Measurements from ENCODE around the gene LRP2BP. TPM values are rescaled to one million over a fixed set of nuclear protein-coding genes. Genes with fewer than 3 reads are reported as not detected.

LRP2BP gene
- total and polyA plus RNA-seq, 2 of the 4 experiments (the other 2 are of a cell fraction), result 0.10 to 0.18 TPM

GRCh38 chr4:185394568-185395237, 1.0 kb downstream of the LRP2BP start (continued):
- TF ChIP-seq MAZ (IDR thresholded peaks at IDR 0.05; ENCODE audit: borderline replicate concordance, low read depth, low read length), result no peak

- ChIA-PET POLR2A (ENCODE audit: unreplicated experiment) (no interaction called here), CTCF (no interaction called here)
- Histone ChIP-seq H3K23ac (ENCODE audit: low read depth, low read length) (no peak overlapping the region), H4K20me1 (ENCODE audit: insufficient read depth, low read length) (no peaks in the 10 kb centered on the region), H3K36me3 (ENCODE audit: control insufficient read depth, insufficient read depth, low read length) (no peaks in the 10 kb centered on the region), H3K79me1 (ENCODE audit: low read depth in 1 of 2, low read length in 2 of 2) (peaks cover 3 to 5% of the 10 kb centered on the region in 2 experiments; a peak in 3 of 4 replicates), H3K4me2 (ENCODE audit: low read depth, low read length) (no peak overlapping the region), H3K18ac (ENCODE audit: low read depth, low read length) (no peak overlapping the region), H4K5ac (ENCODE audit: low read depth, low read length) (no peak overlapping the region), H3K27me3 (ENCODE audit: control insufficient read depth, insufficient read depth, low read length) (no peaks in the 10 kb centered on the region), H3K27ac (ENCODE audit: insufficient read depth, low read length) (no peak overlapping the region), H4K8ac (ENCODE audit: low read depth in 2 of 2, low read length in 2 of 2) (no peak overlapping the region), H2AFZ (replicated peaks; ENCODE audit: low read length, poor library complexity) (no peak overlapping the region), H3K4ac (ENCODE audit: low read depth, low read length) (no peak overlapping the region), H3K9me3 (ENCODE audit: control insufficient read depth, insufficient read depth, low read length) (no peaks in the 10 kb centered on the region), H3K4me1 (ENCODE audit: control insufficient read depth, insufficient read depth, low read length) (peaks cover 3% of the 10 kb centered on the region; the same call in 1 of the 2 replicates), H2AK5ac (ENCODE audit: low read depth, low read length) (no peak overlapping the region), H2BK120ac (ENCODE audit: low read depth, low read length) (no peak overlapping the region), H3K4me3 (ENCODE audit: insufficient read depth, low read depth, low read length) (no peak overlapping the region), H2BK5ac (ENCODE audit: low read depth, low read length, poor library complexity, severe bottlenecking) (no peak overlapping the region), H3K9ac (ENCODE audit: low read depth, low read length) (no peak overlapping the region), H4K91ac (ENCODE audit: insufficient read depth, low read depth, low read length) (no peak overlapping the region), H2AK9ac (replicated peaks; ENCODE audit: low read depth, low read length, poor library complexity) (no peak overlapping the region), H2BK15ac (ENCODE audit: low read depth, low read length) (no peak overlapping the region), H2BK20ac (ENCODE audit: low read depth, low read length) (no peak overlapping the region), H3K56ac (ENCODE audit: extremely low read depth, insufficient read depth, low read length) (no peak overlapping the region), H3K14ac (replicated peaks; ENCODE audit: low read depth, low read length) (no peak overlapping the region), H3K9me1 (ENCODE audit: insufficient read depth, low read length) (no peaks in the 10 kb centered on the region)
- dilution Hi-C loops (cut with HindIII; ENCODE audit: low sequenced_read_pairs, unreplicated experiment), result no loop called here
- intact Hi-C loops (cut with micrococcal nuclease), result no loop called here
- ATAC-seq (ENCODE audit: low read depth), result no peak
- no peak for DNase-seq
- WGBS, 2 experiments (ENCODE audit: extremely low coverage in 2 of 2, insufficient read length in 1 of 2), result no CpG with 5 or more reads among the region's 1 CpG
- in situ Hi-C loops (cut with MboI; ENCODE audit: low sequenced_read_pairs), result loop anchor here (5.0 kb wide), 1 partner anchor 190 kb away; the partner anchor contains the start of gene CFAP97
- TF ChIP-seq RFX5 (IDR thresholded peaks at IDR 0.05; ENCODE audit: low read depth, low read length) (no peak), SMC3 (IDR thresholded peaks at IDR 0.05; ENCODE audit: low read depth, low read length) (no peak), FOS (IDR thresholded peaks at IDR 0.05; ENCODE audit: low read depth, low read length) (no peak), NFE2L2 (IDR thresholded peaks at IDR 0.05; ENCODE audit: low read depth, low read length) (no peak), MXI1 (IDR thresholded peaks at IDR 0.05; ENCODE audit: borderline replicate concordance, low read depth, low read length) (no peak), MAZ (IDR thresholded peaks at IDR 0.05; ENCODE audit: borderline replicate concordance, low read depth, low read length) (no peak), RCOR1 (IDR thresholded peaks at IDR 0.05; ENCODE audit: insufficient replicate concordance, low read length) (no peak), CTCF (conservative IDR thresholded peaks at IDR 0.05; ENCODE audit: low read depth, low read length) (no peak), MAFK (IDR thresholded peaks at IDR 0.05; ENCODE audit: low read depth, low read length) (no peak), CEBPB (IDR thresholded peaks at IDR 0.05; ENCODE audit: low read depth, low read length) (no peak), POLR2A (IDR thresholded peaks at IDR 0.05; ENCODE audit: low read depth, low read length) (no peak), RAD21 (IDR thresholded peaks at IDR 0.05; ENCODE audit: low read length) (no peak)
- BruUV-seq (replicated peaks), result no TSS peak
These were observed 3.6 kb downstream of the LRP2BP start for GRCh38 chr4:185392156-185392555.

Data from IMR-90 (cell line).